Epithelial cell of proximal tubule (primary cell): ENCODE measurements around the gene SLC29A1. TPM values are rescaled to one million over a fixed set of nuclear protein-coding genes. Genes with fewer than 3 reads are reported as not detected.
"Not testable (repeated sequence)": the region's sequence is repeated elsewhere in the genome, so short reads cannot be mapped to it uniquely, and the experiment has no call there.

Experiments used
- DNase-seq: peaks from one replicate; pipeline ENCODE4 v3.0.0-alpha.2; 2011; ENCODE audit warnings: low read depth
- H3K4me3 ChIP-seq: 2 replicates; pipeline ENCODE4 v1.5.1; 2011; ENCODE audit warnings: low read depth, mild to moderate bottlenecking, low read length
- total RNA-seq: library from RNA; depleted of rRNA; stranded (reverse); fragments of >200 nt; gene quantifications from 2 replicates; pipeline ENCODE4 v1.2.3, GENCODE V29; 2015
- TF ChIP-seq, protein P1 (sequence below): conservative IDR thresholded peaks from 2 replicates; pipeline ENCODE4 v1.5.1; 2012; ENCODE audit warnings: low read depth, mild to moderate bottlenecking, low read length

The SLC29A1 gene
- total RNA-seq, 1 donor from 2014 or later, result 47.6 TPM

DNA sequence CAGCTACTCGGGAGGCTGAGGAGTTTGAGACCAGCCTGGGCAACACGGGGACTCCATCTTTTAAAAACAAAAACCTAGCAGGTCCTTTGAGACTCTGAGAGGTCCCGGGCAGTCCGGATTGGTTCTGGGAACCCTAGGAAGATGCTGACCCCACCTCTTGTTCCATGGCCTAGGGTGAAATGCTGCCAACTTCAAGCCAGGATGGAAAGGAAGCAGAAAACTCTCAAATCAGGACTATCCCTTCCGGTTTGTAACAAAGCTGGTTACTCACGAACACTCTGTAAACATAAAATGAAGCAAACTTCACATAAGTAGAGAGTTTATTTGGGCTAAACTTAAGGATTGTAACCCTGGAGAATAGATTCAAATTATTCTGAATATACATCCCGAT is 36.8 kb upstream of the SLC29A1 start:
- H3K4me3 ChIP-seq, result no peak overlapping the region
- TF ChIP-seq, protein P1, sequence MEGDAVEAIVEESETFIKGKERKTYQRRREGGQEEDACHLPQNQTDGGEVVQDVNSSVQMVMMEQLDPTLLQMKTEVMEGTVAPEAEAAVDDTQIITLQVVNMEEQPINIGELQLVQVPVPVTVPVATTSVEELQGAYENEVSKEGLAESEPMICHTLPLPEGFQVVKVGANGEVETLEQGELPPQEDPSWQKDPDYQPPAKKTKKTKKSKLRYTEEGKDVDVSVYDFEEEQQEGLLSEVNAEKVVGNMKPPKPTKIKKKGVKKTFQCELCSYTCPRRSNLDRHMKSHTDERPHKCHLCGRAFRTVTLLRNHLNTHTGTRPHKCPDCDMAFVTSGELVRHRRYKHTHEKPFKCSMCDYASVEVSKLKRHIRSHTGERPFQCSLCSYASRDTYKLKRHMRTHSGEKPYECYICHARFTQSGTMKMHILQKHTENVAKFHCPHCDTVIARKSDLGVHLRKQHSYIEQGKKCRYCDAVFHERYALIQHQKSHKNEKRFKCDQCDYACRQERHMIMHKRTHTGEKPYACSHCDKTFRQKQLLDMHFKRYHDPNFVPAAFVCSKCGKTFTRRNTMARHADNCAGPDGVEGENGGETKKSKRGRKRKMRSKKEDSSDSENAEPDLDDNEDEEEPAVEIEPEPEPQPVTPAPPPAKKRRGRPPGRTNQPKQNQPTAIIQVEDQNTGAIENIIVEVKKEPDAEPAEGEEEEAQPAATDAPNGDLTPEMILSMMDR, result no peak
- no peak for DNase-seq

DNA sequence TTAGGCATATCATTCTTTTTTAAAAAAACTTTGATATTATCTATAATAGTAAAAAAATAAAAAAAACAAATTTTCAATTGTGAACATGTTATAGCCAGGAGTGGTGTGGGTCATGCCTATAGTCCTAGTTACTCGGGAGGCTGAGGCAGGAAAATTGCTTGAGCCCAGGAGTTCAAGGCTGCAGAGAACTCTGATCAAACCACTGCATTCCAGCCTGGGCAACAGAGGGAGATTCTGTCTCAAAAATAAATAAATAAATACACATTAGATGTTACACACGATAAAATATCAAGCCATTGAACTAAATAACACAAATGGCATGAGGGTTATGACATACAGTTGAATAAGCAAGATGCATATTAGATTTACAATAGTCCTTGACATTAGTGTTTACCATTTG is 34.6 kb upstream of the SLC29A1 start:
- no peak for DNase-seq
- no peak overlapping the region for H3K4me3 ChIP-seq
- TF ChIP-seq, protein P1, result no peak

DNA sequence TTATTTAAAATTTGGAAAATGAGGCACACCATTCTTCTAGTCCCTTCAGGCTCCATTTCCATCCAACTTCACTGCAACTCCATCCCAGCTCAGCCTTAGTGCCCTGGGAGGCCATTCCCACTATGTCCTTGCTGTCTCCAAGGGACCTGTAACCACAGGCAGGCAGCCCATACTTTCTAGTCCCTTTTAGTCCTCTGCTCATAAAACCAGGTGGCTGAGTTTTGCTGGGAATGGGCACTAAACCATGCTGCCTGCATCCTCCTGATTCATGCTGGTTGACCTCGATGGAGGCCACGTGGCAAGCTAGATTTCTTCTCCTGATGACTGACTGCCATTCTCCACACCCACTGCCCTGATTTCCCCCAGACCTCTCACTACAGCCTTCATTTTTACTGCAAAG is 34.1 kb upstream of the SLC29A1 start:
- DNase-seq, result no peak
- TF ChIP-seq, protein P1, result no peak
- no peak overlapping the region for H3K4me3 ChIP-seq

DNA sequence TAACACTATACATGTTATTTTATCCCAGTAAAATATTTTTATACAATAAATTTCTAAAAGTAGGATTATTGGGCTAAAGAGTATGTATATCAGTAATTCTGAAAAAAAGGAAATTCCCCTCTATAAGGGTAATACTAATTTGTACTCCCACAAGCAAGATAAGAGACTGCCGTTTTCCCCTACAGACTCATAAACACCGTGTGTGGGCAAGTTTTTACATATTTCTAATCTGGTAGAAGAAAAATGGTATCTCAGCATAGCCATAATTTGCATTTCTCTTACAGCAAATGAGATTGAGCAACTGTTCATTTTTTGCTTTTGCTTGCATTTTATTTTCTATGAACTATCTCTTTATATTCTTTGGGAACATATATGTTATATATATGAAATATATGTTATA is 32.7 kb upstream of the SLC29A1 start:
- no peak for DNase-seq
- TF ChIP-seq, protein P1, result no peak
- H3K4me3 ChIP-seq, result no peak overlapping the region

DNA sequence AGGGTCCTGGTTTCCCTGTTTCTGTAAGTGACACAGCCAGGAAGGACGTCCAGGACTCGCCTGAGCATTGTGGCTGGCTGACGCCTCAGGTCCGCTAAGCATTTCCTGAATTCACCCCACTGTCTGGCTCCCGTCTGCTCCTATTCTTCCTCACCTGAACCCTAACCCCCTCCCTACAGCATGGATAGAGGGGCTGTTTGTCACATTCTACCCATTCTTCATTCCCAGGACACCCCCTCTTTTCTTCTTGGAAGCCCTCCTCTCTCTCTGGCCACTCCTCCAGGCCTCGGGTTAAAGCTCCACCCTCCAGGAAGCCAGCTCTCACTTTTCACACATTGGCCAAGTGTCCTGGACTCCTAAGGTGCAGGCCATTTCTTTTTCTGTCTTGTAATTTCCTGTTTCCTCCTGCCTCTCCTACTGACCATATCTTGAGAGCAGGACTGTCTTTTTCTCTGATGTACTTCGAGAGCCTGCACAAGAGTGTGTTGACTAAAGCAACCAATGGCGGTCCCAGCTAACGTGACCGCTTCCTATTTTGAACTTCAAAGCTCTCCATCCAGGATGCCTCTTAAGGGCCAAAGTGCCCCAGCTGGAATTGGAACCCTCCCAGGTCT is 30.9 kb upstream of the SLC29A1 start:
- TF ChIP-seq, protein P1, result no peak
- no peak for DNase-seq
- H3K4me3 ChIP-seq, result no peak overlapping the region

DNA sequence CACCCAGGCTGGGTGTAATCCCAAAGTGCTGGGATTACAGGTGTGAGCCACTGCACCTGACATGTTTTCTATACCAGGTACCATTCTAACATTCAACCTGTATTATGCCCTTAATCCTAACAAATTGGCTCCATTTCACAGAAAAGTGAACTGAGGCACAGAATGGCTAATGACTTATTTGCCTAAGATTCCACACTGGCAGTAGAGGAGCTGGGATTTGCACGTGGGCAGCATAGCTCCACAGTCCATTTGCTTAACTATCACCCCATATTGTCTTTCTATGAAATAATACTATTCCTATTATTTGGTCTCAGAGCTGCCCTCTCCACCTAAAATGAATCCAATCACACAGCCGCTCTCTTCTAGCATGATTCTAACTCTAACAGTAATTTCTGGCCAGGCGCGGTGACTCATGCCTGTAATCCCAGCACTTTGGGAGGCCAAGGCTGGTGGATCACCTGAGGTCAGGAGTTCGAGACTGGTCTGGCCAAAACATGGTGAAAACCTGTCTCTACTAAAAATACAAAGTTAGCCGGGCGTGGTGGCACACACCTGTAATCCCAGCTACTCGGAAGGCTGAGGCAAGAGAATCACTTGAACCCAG is 30.0 kb upstream of the SLC29A1 start:
- no peak for DNase-seq
- TF ChIP-seq, protein P1, result no peak
- H3K4me3 ChIP-seq, result no peak overlapping the region

DNA sequence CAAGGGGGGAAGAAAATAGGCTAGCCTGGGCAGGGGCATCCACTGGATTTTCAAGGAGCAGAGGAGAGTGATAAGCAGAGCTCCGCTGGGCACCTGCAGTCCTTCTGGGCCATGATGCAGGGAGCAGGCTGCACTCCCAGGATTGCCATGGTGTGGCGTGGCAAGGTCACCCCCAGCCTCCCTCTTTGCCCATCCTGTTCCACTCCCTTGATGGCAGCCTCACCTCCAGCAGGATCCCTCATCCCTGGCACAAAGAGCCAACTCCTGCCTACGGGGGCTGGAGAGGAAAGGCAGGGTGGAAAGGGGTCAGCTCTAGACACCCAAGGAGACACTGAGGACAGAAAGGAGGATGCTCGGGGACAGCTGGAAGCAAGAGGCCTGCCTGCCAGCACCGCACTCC is 29.1 kb upstream of the SLC29A1 start:
- TF ChIP-seq, protein P1, result no peak
- DNase-seq, result no peak
- H3K4me3 ChIP-seq, result no peak overlapping the region

DNA sequence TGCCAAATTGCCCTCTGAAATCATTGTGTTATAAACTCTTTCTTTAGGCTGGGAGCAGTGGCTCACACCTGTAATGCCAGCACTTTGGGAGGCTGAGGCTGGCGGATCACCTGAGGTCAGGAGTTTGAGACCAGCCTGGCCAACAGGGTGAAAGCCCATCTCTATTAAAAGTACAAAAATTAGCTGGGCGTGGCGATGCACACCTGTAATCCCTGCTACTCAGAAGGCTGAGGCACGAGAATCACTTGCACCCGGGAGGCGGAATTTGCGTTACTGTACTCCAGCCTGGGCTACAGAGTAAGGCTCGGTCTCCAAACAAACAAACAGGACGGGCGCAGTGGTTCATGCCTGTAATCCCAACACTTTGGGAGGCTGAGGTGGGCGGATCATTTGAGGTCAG is 27.0 kb upstream of the SLC29A1 start:
- not testable (repeated sequence) for DNase-seq, H3K4me3 ChIP-seq
